Heart left ventricle (tissue), 16 donors: ENCODE measurements around the gene PDE11A. TPM values are rescaled to one million over a fixed set of nuclear protein-coding genes. Genes with fewer than 3 reads are reported as not detected.
"Not testable (repeated sequence)": the region's sequence is repeated elsewhere in the genome, so short reads cannot be mapped to it uniquely, and the experiment has no call there.

ENCODE experiments used
- ATAC-seq, 4 donors: fragments of 200-7000 bp; cut with Tn5 transposase; one replicate each; pipeline ENCODE4 v1.9.1; 2020 to 2022; ENCODE audit warnings: moderate library complexity in 4 of 4, mild to moderate bottlenecking in 3 of 4, moderate number of reproducible peaks in 1 of 4
- DNase-seq, 5 donors: peaks; one replicate each; pipeline ENCODE4 v3.0.0-alpha.2; 2020
- H3K27ac ChIP-seq, 12 donors: fragments of 200-600 bp; sonication (generic) in 4 of 12; one replicate each; pipeline versions ENCODE4 v1.5.0 to v1.8.0; 2016 to 2022; ENCODE audit warnings: mild to moderate bottlenecking in 2 of 12
- H3K27me3 ChIP-seq, 9 donors: fragments of 200-600 bp; sonication (generic) in 2 of 9; one replicate each; pipeline versions ENCODE4 v1.5.1 to v1.8.0; 2016 to 2022; ENCODE audit warnings: mild to moderate bottlenecking in 3 of 9
- H3K36me3 ChIP-seq, 9 donors: fragments of 200-600 bp; sonication (generic) in 2 of 9; one replicate each; pipeline versions ENCODE4 v1.5.0 to v1.8.0; 2018 to 2022; ENCODE audit warnings: mild to moderate bottlenecking in 2 of 9
- H3K4me1 ChIP-seq, 12 donors: fragments of 200-600 bp; sonication (generic) in 4 of 12; one replicate each; pipeline versions ENCODE4 v1.5.0 to v1.8.0; 2016 to 2022; ENCODE audit warnings: mild to moderate bottlenecking in 3 of 12
- H3K4me3 ChIP-seq, 12 donors: fragments of 200-600 bp; sonication (generic) in 4 of 12; one replicate each; pipeline versions ENCODE4 v1.5.0 to v1.8.0; 2017 to 2022; ENCODE audit warnings: mild to moderate bottlenecking in 9 of 12, moderate library complexity in 4 of 12
- H3K9me3 ChIP-seq, 12 donors: fragments of 200-600 bp; sonication (generic) in 4 of 12; one replicate each; pipeline versions ENCODE4 v1.5.0 to v1.8.0; 2016 to 2022; ENCODE audit warnings: mild to moderate bottlenecking in 1 of 12
- POLR2A ChIP-seq, 2 donors: fragments of 450-650 bp; IDR thresholded peaks; one replicate each; pipeline ENCODE4 v1.6.1; 2017; ENCODE audit warnings: antibody characterized with exemption in 2 of 2, mild to moderate bottlenecking in 2 of 2, moderate library complexity in 2 of 2
- WGBS, 4 donors: extraction: QIAGEN DNeasy Blood & Tissue Kit in 2 of 4; methylation state at CpG; one replicate each; pipeline versions ENCODE4 v1.1.5 to v1.1.7; 2013 to 2018; 5-methylcytosine and 5-hydroxymethylcytosine counted together
- intact Hi-C, 10 donors: fragments of 100-400 bp; cut with DNase I; formaldehyde crosslinking; loops; one replicate each; pipeline versions ENCODE4 v1.11.1 to v1.14.2; 2022
- polyA plus RNA-seq, 2 donors: library from polyadenylated mRNA; stranded (reverse); fragments of 200-250 nt; gene quantifications; one replicate each; pipeline ENCODE4 v1.2.3, GENCODE V29; 2013
- total RNA-seq, 9 donors: library from RNA; depleted of rRNA in 2 of 9; stranded (reverse); fragments of >200 nt in 2 of 9; fragmentation: NEBNext Ultra II Directional in 3 of 9; extraction: Animal tissue kit (Norgen Biotek cat#: 25700) in 3 of 9; gene quantifications; one replicate each; pipeline versions ENCODE4 v1.1.0 to v1.2.4, GENCODE V29; 2016 to 2023
- TF ChIP-seq, protein P1 (sequence below), 12 donors: fragments of 200-600 bp; sonication (generic) in 4 of 12; IDR thresholded peaks; one replicate each; pipeline versions ENCODE4 v1.5.0 to v1.8.0; 2018 to 2022; ENCODE audit warnings: antibody characterized with exemption in 12 of 12, mild to moderate bottlenecking in 5 of 12
- donor health status: ischemic (EF 13 %, LVEDD 7.1; RV severe dilation, severe dysfunction).
- donor health status: healthy with polysubstance abuse.
- donor health status: DM: no; HTN: yes; CAD: no.
- donor health status: DM: no; HTN: no; CAD: no.
- donor health status: ischemic (EF 25% LVEDD 6.9; RV normal size, moderate dysfunction).
- donor health status: ischemic (EF 25% LVEDD 5.7; RV mildly dilated, moderate dysfunction).
- donor health status: healthy.
- donor health status: DM: yes; HTN: yes; CAD: no.
- donor health status: ischemic (EF 35%, LVEDD 5.7; RV mildly dilated, moderate dysfunction).
- donor health status: nonischemic (EF 11% LVEDD 7.7; RV severe dilation, severe dysfunction).
- donor health status: DM: yes; HTN: yes; CAD: no.
- donor health status: PGD.
- donor health status: ischemic (EF 29% LVEDD 5.4; RV normal size, mild dysfunction).
- donor health status: nonischemic (EF 23%, LVEDD 6.1; RV moderate dilation, normal function).

The PDE11A gene
- total and polyA plus RNA-seq, 11 donors, result 0.24 to 2.9 (median 0.88) TPM

GRCh38 chr2:177796654-177797415 is 275.7 kb downstream of the PDE11A start:
- peak; percentile 48 to 84 (median 82) for ATAC-seq
- no peaks in the 10 kb centered on the region for H3K27me3 ChIP-seq
- H3K4me1 ChIP-seq, result peaks cover 0 to 25% (median 2%) of the 10 kb centered on the region in 12 donors
- no peak overlapping the region for H3K4me3 ChIP-seq
- TF ChIP-seq, protein P1, sequence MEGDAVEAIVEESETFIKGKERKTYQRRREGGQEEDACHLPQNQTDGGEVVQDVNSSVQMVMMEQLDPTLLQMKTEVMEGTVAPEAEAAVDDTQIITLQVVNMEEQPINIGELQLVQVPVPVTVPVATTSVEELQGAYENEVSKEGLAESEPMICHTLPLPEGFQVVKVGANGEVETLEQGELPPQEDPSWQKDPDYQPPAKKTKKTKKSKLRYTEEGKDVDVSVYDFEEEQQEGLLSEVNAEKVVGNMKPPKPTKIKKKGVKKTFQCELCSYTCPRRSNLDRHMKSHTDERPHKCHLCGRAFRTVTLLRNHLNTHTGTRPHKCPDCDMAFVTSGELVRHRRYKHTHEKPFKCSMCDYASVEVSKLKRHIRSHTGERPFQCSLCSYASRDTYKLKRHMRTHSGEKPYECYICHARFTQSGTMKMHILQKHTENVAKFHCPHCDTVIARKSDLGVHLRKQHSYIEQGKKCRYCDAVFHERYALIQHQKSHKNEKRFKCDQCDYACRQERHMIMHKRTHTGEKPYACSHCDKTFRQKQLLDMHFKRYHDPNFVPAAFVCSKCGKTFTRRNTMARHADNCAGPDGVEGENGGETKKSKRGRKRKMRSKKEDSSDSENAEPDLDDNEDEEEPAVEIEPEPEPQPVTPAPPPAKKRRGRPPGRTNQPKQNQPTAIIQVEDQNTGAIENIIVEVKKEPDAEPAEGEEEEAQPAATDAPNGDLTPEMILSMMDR (IDR thresholded peaks at IDR 0.05), result no peak
- TF ChIP-seq POLR2A (IDR thresholded peaks at IDR 0.05), result no peak
- H3K9me3 ChIP-seq, result no peaks in the 10 kb centered on the region
- intact Hi-C loops, result loop anchor here in 3 of 10 donors (5.0 to 10.0 kb wide), 5 partner anchors 108 to 315 kb away; partner anchors contain the start of genes PDE11A (in 1 of the 3) and RBM45 (in 1 of the 3)
- no peaks in the 10 kb centered on the region for H3K36me3 ChIP-seq
- WGBS, 4 donors, result 41 to 50% (median 47%) methylated on average over 4 of the region's 4 CpGs
- DNase-seq, result peak in 2 of 5 donors; percentile 24 to 37
- peak overlapping the region in 10 of 12 donors; percentile 3 to 75 (median 64) for H3K27ac ChIP-seq

DNA sequence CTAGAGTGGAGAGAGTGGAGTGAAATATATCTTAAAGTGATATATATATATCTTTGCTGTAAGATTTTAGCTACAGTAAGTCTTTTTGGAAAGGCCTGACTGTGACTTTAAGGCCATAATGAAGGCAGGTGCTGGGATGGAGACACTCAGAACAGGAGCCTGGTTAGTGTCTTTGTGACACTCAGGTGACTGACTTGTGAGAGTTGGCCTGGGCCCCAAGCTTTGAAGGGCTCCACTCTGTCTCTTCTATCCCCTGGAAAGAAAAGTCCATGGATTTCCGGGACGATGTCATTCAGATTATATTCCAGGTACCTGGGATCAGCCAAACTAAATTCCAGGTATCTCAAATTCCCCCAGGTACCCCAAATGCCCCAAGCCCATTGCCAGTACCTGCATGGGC is 276.6 kb downstream of the PDE11A start:
- intact Hi-C loops, result loop anchor here in 3 of 10 donors (5.0 to 10.0 kb wide), 5 partner anchors 109 to 316 kb away; partner anchors contain the start of genes PDE11A (in 1 of the 3) and RBM45 (in 1 of the 3)
- 30 to 61% (median 44%) methylated on average over 2 of the region's 2 CpGs for WGBS, 4 donors
- no peak overlapping the region for H3K4me3 ChIP-seq
- peak overlapping the region in 5 of 12 donors; percentile 45 to 70 (median 65) for H3K27ac ChIP-seq
- DNase-seq (peak in 3 of 5 donors; percentile 15 to 62 (median 35)), ATAC-seq (peak; percentile 39 to 89 (median 66))
- no peaks in the 10 kb centered on the region for H3K36me3 ChIP-seq
- no peaks in the 10 kb centered on the region for H3K27me3 ChIP-seq
- TF ChIP-seq, protein P1 (IDR thresholded peaks at IDR 0.05), result no peak
- no peak for TF ChIP-seq POLR2A (IDR thresholded peaks at IDR 0.05)
- no peaks in the 10 kb centered on the region for H3K9me3 ChIP-seq
- H3K4me1 ChIP-seq, result peaks cover 0 to 25% (median 2%) of the 10 kb centered on the region in 12 donors

- WGBS, 4 donors, result 64 to 77% (median 70%) methylated on average over 6 of the region's 6 CpGs
- H3K27me3 ChIP-seq, intact Hi-C loops, H3K4me3 ChIP-seq, H3K9me3 ChIP-seq, DNase-seq, H3K36me3 ChIP-seq: not testable (repeated sequence)
- peak overlapping the region in 4 of 12 donors; percentile 15 to 66 (median 55) for H3K27ac ChIP-seq
- peaks cover 0 to 18% (median 6%) of the 10 kb centered on the region in 12 donors for H3K4me1 ChIP-seq
- peak in 2 of 4 donors; percentile 27 to 34 for ATAC-seq
Measured at GRCh38 chr2:177785143-177785542, 287.4 kb downstream of the PDE11A start.

GRCh38 chr2:177784745-177785067 is 287.9 kb downstream of the PDE11A start:
- no peak for ATAC-seq
- WGBS, 4 donors, result 38 to 61% (median 47%) methylated on average over 1 of the region's 1 CpG

More at GRCh38 chr2:177784745-177785067, 287.9 kb downstream of the PDE11A start:
- H3K9me3 ChIP-seq, result no peaks in the 10 kb centered on the region
- DNase-seq, result no peak
- no peak overlapping the region for H3K4me3 ChIP-seq
- intact Hi-C loops, result no loop called here
- peak overlapping the region in 8 of 12 donors; percentile 14 to 66 (median 54) for H3K27ac ChIP-seq
- no peaks in the 10 kb centered on the region for H3K27me3 ChIP-seq
- TF ChIP-seq, protein P1 (IDR thresholded peaks at IDR 0.05), result no peak
- TF ChIP-seq POLR2A (IDR thresholded peaks at IDR 0.05), result no peak
- no peaks in the 10 kb centered on the region for H3K36me3 ChIP-seq
- H3K4me1 ChIP-seq, result peaks cover 0 to 18% (median 6%) of the 10 kb centered on the region in 12 donors
